NT2/D1 (cell line): ENCODE data around the gene RNF13.

ENCODE experiments used
- DNase-seq: peaks from one replicate; pipeline ENCODE4 v3.0.0-alpha.2; 2011; ENCODE audit warnings: low read depth, low spot score
- H3K27me3 ChIP-seq: 2 replicates; pipeline ENCODE4 v1.6.0; 2011; ENCODE audit warnings: mild to moderate bottlenecking; ENCODE audit not compliant: insufficient read length, insufficient read depth
- H3K36me3 ChIP-seq: 2 replicates; pipeline ENCODE4 v1.6.1; 2011; ENCODE audit warnings: mild to moderate bottlenecking, low read length, mixed read lengths; ENCODE audit not compliant: insufficient read depth, insufficient read length
- H3K4me1 ChIP-seq: 2 replicates; pipeline ENCODE4 v1.5.1; 2011; ENCODE audit not compliant: insufficient read depth, insufficient read length
- H3K4me3 ChIP-seq: 2 replicates; pipeline ENCODE4 v1.5.1; 2011; ENCODE audit warnings: low read depth; ENCODE audit not compliant: insufficient read length
- H3K9ac ChIP-seq: 2 replicates; pipeline ENCODE4 v1.6.0; 2011; ENCODE audit warnings: low read depth; ENCODE audit not compliant: insufficient read length
- H3K9me3 ChIP-seq: 2 replicates; pipeline ENCODE4 v1.5.1; 2011; ENCODE audit warnings: mild to moderate bottlenecking, low read length; ENCODE audit not compliant: insufficient read depth
- SUZ12 ChIP-seq: IDR thresholded peaks from 2 replicates; pipeline ENCODE4 v1.6.1; 2011; ENCODE audit not compliant: insufficient read length, insufficient read depth; ENCODE audit errors: extremely low read depth
- YY1 ChIP-seq: IDR thresholded peaks from 2 replicates; pipeline ENCODE4 v1.6.1; 2011; ENCODE audit not compliant: insufficient read length, insufficient read depth
- ZNF274 ChIP-seq: IDR thresholded peaks from 2 replicates; pipeline ENCODE4 v1.6.1; 2011; ENCODE audit warnings: mild to moderate bottlenecking, low read depth, low read length

RNF13 gene

GRCh38 chr3:150006794-150007193, 193.8 kb downstream of the RNF13 start:
- Histone ChIP-seq H3K4me1 (no peaks in the 10 kb centered on the region), H3K36me3 (no peaks in the 10 kb centered on the region), H3K9ac (no peak overlapping the region), H3K9me3 (no peaks in the 10 kb centered on the region), H3K27me3 (no peaks in the 10 kb centered on the region), H3K4me3 (no peak overlapping the region)
- TF ChIP-seq YY1 (no peak), ZNF274 (no peak), SUZ12 (no peak)
- DNase-seq: no peak
